ENCODE data around the gene MYO5A. TPM values are rescaled to one million over a fixed set of nuclear protein-coding genes. Genes with fewer than 3 reads are reported as not detected.

The MYO5A gene
- total and polyA plus RNA-seq, 2 donors (not counting 3 experiments of a cell fraction or from before 2014, with no cell fraction given) = 31.9 to 91.9 TPM

DNA sequence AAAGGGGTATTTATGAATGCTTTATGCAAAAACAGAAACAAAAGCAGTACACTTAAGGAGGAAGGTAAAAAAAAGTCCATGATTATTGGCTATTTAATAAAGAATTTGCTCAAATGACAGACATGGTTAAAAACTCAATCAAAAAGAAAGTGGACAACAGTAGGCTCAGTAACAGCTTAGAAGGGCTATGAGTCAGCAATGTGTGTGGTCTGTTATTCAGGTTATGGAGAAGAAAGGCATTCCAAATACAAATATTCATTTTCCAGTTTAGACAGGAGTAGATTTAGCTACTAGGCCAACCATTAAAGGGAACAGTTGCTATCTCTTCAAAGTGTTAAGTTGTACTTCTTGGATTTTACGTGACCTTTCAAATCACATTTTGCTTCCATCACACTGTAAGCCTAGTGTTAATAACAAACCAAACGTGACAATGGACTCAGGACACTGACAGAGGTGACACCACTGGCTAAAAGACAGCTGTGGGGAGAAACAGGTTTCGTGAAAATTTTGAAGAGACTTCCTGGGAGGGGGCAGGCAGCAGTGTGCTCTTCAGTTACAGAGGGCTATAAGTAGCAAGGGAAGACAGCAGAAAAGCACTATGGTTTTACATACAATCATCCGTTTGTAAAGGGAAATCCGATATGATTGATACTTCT is 191.4 kb downstream of the MYO5A start:
- H3K36me3 ChIP-seq (ENCODE audit: control insufficient read depth in 2 of 2, extremely low read depth in 1 of 2, insufficient read depth in 2 of 2, low read length in 2 of 2) = peaks cover 0 to 9% of the 10 kb centered on the region in 2 experiments
- no TSS peak for BruUV-seq (replicated peaks)
- H4K20me1 ChIP-seq (replicated peaks; ENCODE audit: control insufficient read depth, extremely low read depth, insufficient read depth, low read length) = no peaks in the 10 kb centered on the region
- H3K27ac ChIP-seq (ENCODE audit: insufficient read depth, low read depth, low read length) = peak overlapping the region; percentile 34
- H3K9ac ChIP-seq (replicated peaks; ENCODE audit: extremely low read depth, insufficient read depth, low read length) = no peak overlapping the region
- H2AFZ ChIP-seq (ENCODE audit: low read depth, low read length) = no peak overlapping the region
- DNase-seq (ENCODE audit: low read depth, low spot score) = peak; percentile 39
- H3K9me1 ChIP-seq (replicated peaks; ENCODE audit: control insufficient read depth, extremely low read depth, insufficient read depth, low read length) = no peaks in the 10 kb centered on the region
- H3K4me3 ChIP-seq (replicated peaks in 1 of 3; ENCODE audit: insufficient read depth in 1 of 3, low read depth in 1 of 3, low read length in 3 of 3) = no peak overlapping the region
- H3K4me1 ChIP-seq (ENCODE audit: control insufficient read depth, extremely low read depth, insufficient read depth, low read length) = peaks cover 3% of the 10 kb centered on the region
- FAIRE-seq = no peak
- TF ChIP-seq FOS (IDR thresholded peaks at IDR 0.05; ENCODE audit: borderline replicate concordance, insufficient read depth, low read length) (peak; percentile 28), EZH2 (IDR thresholded peaks at IDR 0.05; ENCODE audit: borderline replicate concordance, low read depth, low read length, severe bottlenecking) (no peak)
- H3K27me3 ChIP-seq (ENCODE audit: control insufficient read depth in 2 of 2, insufficient read depth in 2 of 2, low read length in 2 of 2) = no peaks in the 10 kb centered on the region
- CTCF ChIA-PET = interaction anchor here (0.5 to 1.9 kb wide), 3 partner anchors 11 to 399 kb away, joined by 3 to 6 read pairs (median 4); no protein-coding TSS in a partner anchor
- intact Hi-C loops (cut with micrococcal nuclease) (no loop called here), dilution Hi-C loops (cut with MboI; ENCODE audit: extremely low pct_ligation_motif_present, low sequenced_read_pairs) (no loop called here)
- POLR2A ChIA-PET = no interaction called here
- no peak overlapping the region for H3K4me2 ChIP-seq (ENCODE audit: insufficient read depth, low read length)
- H3K9me3 ChIP-seq (replicated peaks; ENCODE audit: control insufficient read depth, insufficient read depth, low read length) = no peaks in the 10 kb centered on the region
- H3K79me2 ChIP-seq (ENCODE audit: control insufficient read depth, insufficient read depth, low read length) = no peaks in the 10 kb centered on the region

DNA sequence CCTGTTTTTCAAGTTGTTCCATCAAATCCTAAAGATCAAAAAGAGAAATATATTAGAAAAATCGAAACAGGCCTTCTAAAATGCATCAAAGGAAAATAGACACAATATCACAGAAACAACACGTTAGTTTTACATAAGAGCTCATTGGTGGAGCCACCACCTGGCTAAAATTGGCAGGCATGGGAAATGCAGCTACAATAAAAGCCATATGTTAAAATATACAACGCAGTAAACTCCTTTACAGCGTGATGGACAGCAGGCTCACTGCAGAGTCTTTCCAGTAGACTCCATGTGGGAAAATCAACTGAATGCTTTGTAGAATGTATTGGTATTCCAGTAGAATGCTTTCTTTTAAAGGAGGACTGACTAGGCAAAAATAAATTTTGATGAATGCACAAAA is 192.2 kb downstream of the MYO5A start:
- Histone ChIP-seq H3K27ac (ENCODE audit: insufficient read depth, low read depth, low read length) (no peak overlapping the region), H3K79me2 (ENCODE audit: control insufficient read depth, insufficient read depth, low read length) (no peaks in the 10 kb centered on the region), H3K9me3 (replicated peaks; ENCODE audit: control insufficient read depth, insufficient read depth, low read length) (no peaks in the 10 kb centered on the region), H3K27me3 (ENCODE audit: control insufficient read depth in 2 of 2, insufficient read depth in 2 of 2, low read length in 2 of 2) (no peaks in the 10 kb centered on the region), H2AFZ (ENCODE audit: low read depth, low read length) (no peak overlapping the region), H3K4me3 (replicated peaks in 1 of 3; ENCODE audit: insufficient read depth in 1 of 3, low read depth in 1 of 3, low read length in 3 of 3) (no peak overlapping the region), H3K9me1 (replicated peaks; ENCODE audit: control insufficient read depth, extremely low read depth, insufficient read depth, low read length) (no peaks in the 10 kb centered on the region), H3K36me3 (ENCODE audit: control insufficient read depth in 2 of 2, extremely low read depth in 1 of 2, insufficient read depth in 2 of 2, low read length in 2 of 2) (peaks cover 0 to 9% of the 10 kb centered on the region in 2 experiments), H3K4me1 (ENCODE audit: control insufficient read depth, extremely low read depth, insufficient read depth, low read length) (peaks cover 6% of the 10 kb centered on the region), H3K9ac (replicated peaks; ENCODE audit: extremely low read depth, insufficient read depth, low read length) (no peak overlapping the region), H3K4me2 (ENCODE audit: insufficient read depth, low read length) (no peak overlapping the region), H4K20me1 (replicated peaks; ENCODE audit: control insufficient read depth, extremely low read depth, insufficient read depth, low read length) (no peaks in the 10 kb centered on the region)
- no peak for FAIRE-seq
- intact Hi-C loops (cut with micrococcal nuclease) (loop anchor here (1.0 kb wide), 1 partner anchor 399 kb away; no protein-coding TSS in a partner anchor), dilution Hi-C loops (cut with MboI; ENCODE audit: extremely low pct_ligation_motif_present, low sequenced_read_pairs) (no loop called here)
- ChIA-PET POLR2A (interaction anchor here (0.7 kb wide), 1 partner anchor 399 kb away, joined by 6 read pairs; no protein-coding TSS in a partner anchor), CTCF (interaction anchor here (0.5 to 1.9 kb wide), 4 partner anchors 11 to 399 kb away, joined by 3 to 6 read pairs (median 4); no protein-coding TSS in a partner anchor)
- no TSS peak for BruUV-seq (replicated peaks)
- no peak for DNase-seq (ENCODE audit: low read depth, low spot score)
- TF ChIP-seq FOS (IDR thresholded peaks at IDR 0.05; ENCODE audit: borderline replicate concordance, insufficient read depth, low read length) (no peak), POLR2A (IDR thresholded peaks at IDR 0.05; ENCODE audit: low read depth, low read length) (no peak), JUN (IDR thresholded peaks at IDR 0.05; ENCODE audit: borderline replicate concordance, insufficient read depth, insufficient read length, low read depth) (no peak), GATA2 (IDR thresholded peaks at IDR 0.05; ENCODE audit: insufficient read depth, insufficient read length, low read depth, low read length) (no peak)

All from endothelial cell of umbilical vein (primary cell).